Measurements from ENCODE around the gene ACOT8. TPM values are rescaled to one million over a fixed set of nuclear protein-coding genes. Genes with fewer than 3 reads are reported as not detected.

The ACOT8 gene
- total and polyA plus RNA-seq, 12 donors: 33.7 to 134 (median 62.5) TPM

GRCh38 chr20:45826381-45827019 is 30.7 kb downstream of the ACOT8 start:
- TF ChIP-seq POLR2A (IDR thresholded peaks at IDR 0.05) (no peak), CTCF (IDR thresholded peaks at IDR 0.05) (no peak)
- Histone ChIP-seq H3K27ac (peak overlapping the region in 4 of 5 donors; percentile 0 to 73 (median 58)), H3K9me3 (replicated peaks in 1 of 3) (no peaks in the 10 kb centered on the region), H3K4me1 (replicated peaks in 1 of 2) (peaks cover 9 to 29% of the 10 kb centered on the region in 2 donors), H3K4me3 (no peak overlapping the region), H3K36me3 (replicated peaks in 1 of 2) (no peaks in the 10 kb centered on the region), H3K27me3 (no peaks in the 10 kb centered on the region)
- 46 to 63% (median 56%) methylated on average over 4 to 6 of the region's 6 CpGs for WGBS, 4 donors
- DNase-seq: peak in 5 of 7 donors; percentile 40 to 67 (median 64)
- intact Hi-C loops (cut with DNase I): no loop called here

GRCh38 chr20:45823949-45824835 is 33.0 kb downstream of the ACOT8 start:
- H3K9me3 ChIP-seq (replicated peaks in 1 of 3): no peaks in the 10 kb centered on the region
- no peaks in the 10 kb centered on the region for H3K27me3 ChIP-seq
- no peaks in the 10 kb centered on the region for H3K36me3 ChIP-seq (replicated peaks in 1 of 2)
- intact Hi-C loops (cut with DNase I): loop anchor here in 1 of 2 donors (5.0 kb wide), 1 partner anchor 138 kb away; no protein-coding TSS in a partner anchor
- DNase-seq: peak; percentile 64 to 78 (median 72)
- H3K4me1 ChIP-seq (replicated peaks in 1 of 2): peaks cover 9 to 29% of the 10 kb centered on the region in 2 donors
- peak overlapping the region in 1 of 4 donors; percentile 2 for H3K4me3 ChIP-seq
- peak; percentile 28 to 68 (median 57) for TF ChIP-seq CTCF (IDR thresholded peaks at IDR 0.05)
- no peak for TF ChIP-seq POLR2A (IDR thresholded peaks at IDR 0.05)
- no peak overlapping the region for H3K27ac ChIP-seq
- WGBS, 4 donors: 15 to 20% (median 19%) methylated on average over 16 to 57 of the region's 57 CpGs

- H3K4me3 ChIP-seq: no peak overlapping the region
- peak in 1 of 7 donors; percentile 27 for DNase-seq
- intact Hi-C loops (cut with DNase I): loop anchor here in 1 of 2 donors (5.0 kb wide), 1 partner anchor 139 kb away; no protein-coding TSS in a partner anchor
- H3K9me3 ChIP-seq (replicated peaks in 1 of 3): no peaks in the 10 kb centered on the region
- TF ChIP-seq POLR2A (IDR thresholded peaks at IDR 0.05): no peak
- TF ChIP-seq CTCF (IDR thresholded peaks at IDR 0.05): no peak
- WGBS, 4 donors: 48 to 70% (median 50%) methylated on average over 6 to 24 of the region's 24 CpGs; no CpG with 5 or more reads in 1 of the 4 donors
- H3K27me3 ChIP-seq: no peaks in the 10 kb centered on the region
- H3K27ac ChIP-seq: no peak overlapping the region
- peaks cover 9 to 29% of the 10 kb centered on the region in 2 donors for H3K4me1 ChIP-seq (replicated peaks in 1 of 2)
- H3K36me3 ChIP-seq (replicated peaks in 1 of 2): no peaks in the 10 kb centered on the region
Observed at GRCh38 chr20:45822857-45823256, 34.3 kb downstream of the ACOT8 start.

- Histone ChIP-seq H3K4me3 (no peak overlapping the region), H3K36me3 (replicated peaks in 1 of 2) (no peaks in the 10 kb centered on the region), H3K4me1 (replicated peaks in 1 of 2) (peaks cover 8 to 29% of the 10 kb centered on the region in 2 donors), H3K27me3 (no peaks in the 10 kb centered on the region), H3K27ac (no peak overlapping the region), H3K9me3 (replicated peaks in 1 of 3) (no peaks in the 10 kb centered on the region)
- TF ChIP-seq CTCF (IDR thresholded peaks at IDR 0.05) (no peak), POLR2A (IDR thresholded peaks at IDR 0.05) (no peak)
- WGBS, 4 donors: 49 to 69% (median 66%) methylated on average over 2 of the region's 2 CpGs
- intact Hi-C loops (cut with DNase I): loop anchor here in 1 of 2 donors (5.0 kb wide), 1 partner anchor 140 kb away; no protein-coding TSS in a partner anchor
- no peak for DNase-seq
Observed at GRCh38 chr20:45821947-45822346, 35.2 kb downstream of the ACOT8 start.
